GM18951 (cell line): ENCODE data around the gene HSPG2.

Source experiments
- POLR2A ChIP-seq: IDR thresholded peaks from 4 replicates; pipeline ENCODE4 v1.6.1; 2011; ENCODE audit warnings: mild to moderate bottlenecking; ENCODE audit not compliant: insufficient read length, insufficient read depth; ENCODE audit errors: extremely low read depth
- in situ Hi-C: fragments of 300-500 bp; cut with MboI; formaldehyde crosslinking; loops from one replicate; pipeline ENCODE4 v1.12.0; 2022; ENCODE audit warnings: low sequenced_read_pairs, mixed read lengths, inconsistent platforms; ENCODE audit not compliant: unreplicated experiment

The HSPG2 gene

GRCh38 chr1:21942464-21942863 is 5.4 kb upstream of the HSPG2 start:
- in situ Hi-C loops = no loop called here
- no peak for TF ChIP-seq POLR2A

DNA sequence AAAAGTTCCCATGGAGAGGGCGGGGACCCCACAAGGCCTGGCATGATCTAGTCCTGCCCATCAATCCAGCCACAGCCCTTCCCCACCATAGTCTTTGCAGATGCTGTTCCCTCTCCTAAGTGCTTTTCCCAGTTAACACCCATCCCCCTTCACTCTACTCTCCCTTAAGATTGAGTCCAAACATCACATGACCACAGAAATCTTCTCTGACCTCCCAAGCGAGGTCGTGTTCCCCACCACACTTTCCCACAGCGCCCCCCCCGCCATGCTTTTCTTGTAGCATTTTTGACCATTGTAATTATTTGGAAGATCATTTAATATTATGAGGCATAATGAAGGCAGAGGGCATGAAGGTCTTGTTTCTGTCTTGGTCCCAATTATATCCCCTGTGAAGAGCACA is 4.3 kb upstream of the HSPG2 start:
- in situ Hi-C loops = no loop called here

DNA sequence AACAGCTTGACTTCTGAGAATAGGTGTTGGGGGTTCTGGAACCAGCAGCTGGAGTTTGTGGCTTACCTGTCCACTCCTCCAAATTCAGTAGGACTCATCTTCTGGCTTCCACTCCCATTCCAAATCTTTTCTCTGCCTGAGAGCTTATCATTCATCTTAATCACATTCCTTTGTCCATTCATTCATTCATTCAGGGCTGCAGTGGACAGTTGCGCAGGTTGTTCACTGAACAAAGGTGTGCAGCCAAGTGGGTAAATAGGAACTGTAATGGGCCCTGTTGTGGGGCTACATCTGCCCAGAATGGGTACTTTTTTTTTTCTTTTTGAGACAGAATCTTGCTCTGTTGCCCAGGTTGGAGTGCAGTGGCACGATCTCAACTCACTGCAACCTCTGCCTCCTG is 3.4 kb upstream of the HSPG2 start:
- TF ChIP-seq POLR2A = no peak
- in situ Hi-C loops = no loop called here

More for the DNA sequence above, 4.3 kb upstream of the HSPG2 start:
- TF ChIP-seq POLR2A = no peak

- in situ Hi-C loops = no loop called here
- TF ChIP-seq POLR2A = no peak
These were observed 2.7 kb upstream of the HSPG2 start for GRCh38 chr1:21939650-21940374.

DNA sequence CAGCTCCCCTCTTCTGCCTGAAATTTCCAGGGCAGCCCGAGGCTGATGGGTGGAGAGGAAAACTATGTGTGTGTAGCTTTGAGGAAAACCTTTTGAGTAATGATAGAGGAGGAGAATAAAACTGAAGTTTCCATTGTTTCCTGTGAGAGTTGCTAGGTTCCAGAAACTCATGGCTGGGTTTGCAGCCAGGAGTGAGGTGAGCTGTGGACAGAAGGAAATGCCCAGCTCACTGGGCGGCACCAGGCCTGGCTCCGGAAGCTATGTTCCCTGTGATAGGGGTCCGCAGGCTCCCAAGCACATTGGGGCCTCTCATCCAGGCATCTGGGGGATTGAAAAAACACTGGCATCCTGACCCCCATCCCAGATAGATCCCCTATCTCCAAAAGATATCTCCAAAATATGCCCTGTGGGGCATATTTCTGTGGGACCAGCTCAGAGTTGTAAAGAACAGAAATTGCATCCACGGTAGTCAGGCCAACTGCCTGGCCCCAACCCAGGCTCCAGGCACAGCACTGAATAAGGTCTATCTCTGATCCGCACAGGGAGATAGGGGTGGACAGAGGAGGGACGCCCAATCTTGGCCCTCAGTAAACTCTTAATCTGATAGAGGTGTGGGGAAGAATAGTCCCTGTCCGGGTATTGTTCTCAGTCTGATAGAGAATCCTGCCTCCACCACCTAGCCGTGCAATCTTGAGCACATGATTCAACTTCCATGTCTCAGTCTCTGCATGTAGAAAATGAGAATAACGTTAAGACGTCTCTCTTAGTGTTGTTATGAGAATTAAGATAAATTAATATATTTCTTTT is 1.8 kb upstream of the HSPG2 start:
- in situ Hi-C loops = no loop called here
- no peak for TF ChIP-seq POLR2A

GRCh38 chr1:21937372-21938121 is 437 bp upstream of the HSPG2 start:
- TF ChIP-seq POLR2A = no peak
- in situ Hi-C loops = no loop called here

- in situ Hi-C loops = no loop called here
- TF ChIP-seq POLR2A = no peak
These were observed 611 bp downstream of the HSPG2 start for GRCh38 chr1:21936366-21937031.

DNA sequence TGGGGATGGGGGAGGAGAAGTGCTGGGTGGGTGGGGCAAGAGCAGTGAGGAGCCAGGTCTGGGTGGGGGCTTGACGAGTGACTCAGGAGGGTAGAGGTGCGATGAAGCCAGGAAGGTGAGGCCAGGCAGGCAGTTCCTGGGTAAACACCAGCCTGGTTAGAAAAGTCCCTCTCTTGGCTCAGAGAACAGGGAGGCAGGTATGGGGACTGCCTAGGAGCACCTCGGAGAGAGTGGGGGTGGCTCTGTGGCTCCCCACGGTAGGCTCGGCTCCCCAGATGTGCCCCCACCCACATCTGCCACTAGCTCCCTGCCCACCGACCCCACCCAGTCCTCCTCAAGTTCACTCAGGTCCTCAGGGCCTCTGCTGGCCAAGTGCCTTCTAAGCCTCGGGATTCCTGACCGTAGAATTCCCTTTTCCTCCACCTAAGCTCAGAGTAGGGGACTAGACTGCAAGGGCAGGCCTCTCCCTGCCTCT is 1.2 kb downstream of the HSPG2 start:
- no peak for TF ChIP-seq POLR2A
- in situ Hi-C loops = no loop called here

DNA sequence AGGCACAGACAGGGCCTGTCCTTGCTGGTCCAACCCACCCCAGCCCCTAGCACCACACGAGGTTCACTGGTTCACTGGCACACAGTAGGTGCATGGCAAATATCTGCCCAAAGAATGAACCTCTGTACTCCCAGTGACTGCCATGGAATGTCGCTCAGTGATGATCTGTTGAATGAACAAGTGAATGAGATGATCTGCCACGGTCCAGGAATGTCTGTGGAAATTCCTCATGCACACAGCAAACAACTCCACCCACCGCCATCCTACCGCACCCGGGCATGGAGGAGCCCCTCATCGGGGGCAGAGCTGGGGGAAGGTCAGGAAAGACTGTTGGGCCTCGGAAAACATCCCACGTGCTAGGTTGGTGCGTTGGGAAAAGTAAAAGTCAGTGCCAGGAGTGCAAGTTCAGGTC is 1.7 kb downstream of the HSPG2 start:
- in situ Hi-C loops = no loop called here
- no peak for TF ChIP-seq POLR2A

DNA sequence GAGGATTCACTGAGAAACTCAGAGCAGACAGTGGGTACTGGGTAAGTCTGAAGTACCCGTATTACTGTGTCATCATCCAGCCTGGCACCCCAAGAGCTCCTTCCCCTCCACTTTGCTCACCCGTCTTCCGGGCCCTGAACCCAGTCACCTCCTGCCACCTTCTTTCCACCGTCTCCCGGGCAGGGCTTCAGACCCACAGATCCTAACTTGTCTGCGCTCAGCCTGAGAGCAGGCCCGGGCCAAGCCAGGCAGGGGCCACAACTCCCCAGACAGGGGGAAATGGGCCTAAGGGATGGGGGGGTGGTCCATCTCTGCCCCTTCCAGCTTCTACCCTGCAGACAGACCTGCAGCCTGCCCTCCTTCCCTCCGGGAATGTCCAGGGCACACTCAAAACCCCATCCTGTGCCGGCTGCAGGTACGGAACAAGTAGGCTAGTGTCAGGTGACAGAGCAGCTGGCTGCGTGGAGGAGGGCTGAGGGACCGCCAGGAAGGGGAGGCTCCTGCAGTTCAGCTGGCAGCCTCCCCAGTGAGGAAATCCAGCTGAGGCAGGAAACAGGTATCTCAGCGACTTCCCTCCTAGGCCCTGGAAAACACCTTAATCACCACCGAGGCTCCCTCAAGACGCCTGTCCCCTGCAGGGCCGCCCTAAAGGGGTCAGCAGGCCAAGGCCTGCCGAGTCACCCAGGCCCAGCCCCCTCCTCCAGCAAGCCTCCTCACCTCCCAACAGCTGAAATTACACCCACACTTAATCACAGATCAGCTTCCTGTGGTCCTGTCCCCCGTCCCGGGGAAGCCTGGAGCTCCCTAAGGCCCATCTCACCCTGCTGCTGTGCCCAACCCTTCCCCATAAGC is 3.5 kb downstream of the HSPG2 start:
- in situ Hi-C loops = no loop called here
- no peak for TF ChIP-seq POLR2A

GRCh38 chr1:21932127-21932526 is 5.0 kb downstream of the HSPG2 start:
- in situ Hi-C loops = no loop called here
- TF ChIP-seq POLR2A = no peak
